Chondrocyte (in vitro differentiated cells): ENCODE measurements around the gene PLA1A. TPM values are rescaled to one million over a fixed set of nuclear protein-coding genes. Genes with fewer than 3 reads are reported as not detected.

Source experiments
- DNase-seq: peaks from one replicate; pipeline ENCODE4 v3.0.0; 2021; ENCODE audit warnings: mixed read lengths, low spot score
- H3K27ac Mint-ChIP-seq: one replicate; pipeline ENCODE4 v1.8.0; 2021; ENCODE audit warnings: mild to moderate bottlenecking, moderate library complexity, mixed read lengths; ENCODE audit not compliant: unreplicated experiment
- H3K27me3 Mint-ChIP-seq: 2 replicates; pipeline ENCODE4 v1.8.0; 2021; ENCODE audit warnings: low read depth, mixed read lengths
- H3K36me3 Mint-ChIP-seq: 2 replicates; pipeline ENCODE4 v1.8.0; 2021; ENCODE audit warnings: low read depth, mixed read lengths
- H3K4me1 Mint-ChIP-seq: 2 replicates; pipeline ENCODE4 v1.8.0; 2021; ENCODE audit warnings: low read depth, mild to moderate bottlenecking, mixed read lengths
- H3K4me3 Mint-ChIP-seq: one replicate; pipeline ENCODE4 v1.8.0; 2021; ENCODE audit warnings: mild to moderate bottlenecking, moderate library complexity, mixed read lengths; ENCODE audit not compliant: unreplicated experiment
- H3K9me3 Mint-ChIP-seq: 2 replicates; pipeline ENCODE4 v1.8.0; 2021; ENCODE audit warnings: low read depth, mixed read lengths
- CTCF ChIP-seq: fragments of 200-600 bp; sonication (generic); IDR thresholded peaks from 2 replicates; pipeline ENCODE4 v1.5.0; 2021; ENCODE audit warnings: antibody characterized with exemption, mild to moderate bottlenecking, moderate library complexity
- total RNA-seq: library from RNA; stranded (reverse); gene quantifications from 3 replicates; pipeline ENCODE4 v1.2.1, GENCODE V29; 2021

PLA1A gene
- total RNA-seq, 1 donor from 2014 or later, result 0.55 TPM

GRCh38 chr3:119642746-119643473 lies 45.2 kb downstream of the PLA1A start:
- H3K36me3 Mint-ChIP-seq, result peaks cover 6% of the 10 kb centered on the region
- H3K27me3 Mint-ChIP-seq, result no peaks in the 10 kb centered on the region
- H3K4me1 Mint-ChIP-seq, result peaks cover 20% of the 10 kb centered on the region
- no peak overlapping the region for H3K4me3 Mint-ChIP-seq
- no peak overlapping the region for H3K27ac Mint-ChIP-seq
- TF ChIP-seq CTCF, result no peak
- no peak for DNase-seq
- H3K9me3 Mint-ChIP-seq, result peaks cover 4% of the 10 kb centered on the region

- Mint-ChIP-seq H3K4me1 (peaks cover 14% of the 10 kb centered on the region), H3K4me3 (no peak overlapping the region), H3K36me3 (peaks cover 6% of the 10 kb centered on the region), H3K27ac (no peak overlapping the region), H3K27me3 (no peaks in the 10 kb centered on the region), H3K9me3 (peaks cover 4% of the 10 kb centered on the region)
- no peak for TF ChIP-seq CTCF
- DNase-seq, result no peak
These were observed 45.8 kb downstream of the PLA1A start for GRCh38 chr3:119643528-119643927.

- Mint-ChIP-seq H3K27me3 (no peaks in the 10 kb centered on the region), H3K36me3 (peaks cover 6% of the 10 kb centered on the region), H3K27ac (no peak overlapping the region), H3K4me1 (peaks cover 8% of the 10 kb centered on the region), H3K4me3 (no peak overlapping the region), H3K9me3 (peaks cover 4% of the 10 kb centered on the region)
- DNase-seq, result no peak
- no peak for TF ChIP-seq CTCF
These were observed 46.8 kb downstream of the PLA1A start for GRCh38 chr3:119644481-119644880.

GRCh38 chr3:119645813-119646212 lies 48.1 kb downstream of the PLA1A start:
- H3K27me3 Mint-ChIP-seq, result no peaks in the 10 kb centered on the region
- no peak overlapping the region for H3K27ac Mint-ChIP-seq
- peaks cover 4% of the 10 kb centered on the region for H3K9me3 Mint-ChIP-seq
- H3K36me3 Mint-ChIP-seq, result peaks cover 6% of the 10 kb centered on the region
- peaks cover 8% of the 10 kb centered on the region for H3K4me1 Mint-ChIP-seq
- DNase-seq, result no peak
- TF ChIP-seq CTCF, result no peak
- no peak overlapping the region for H3K4me3 Mint-ChIP-seq

- peaks cover 6% of the 10 kb centered on the region for H3K36me3 Mint-ChIP-seq
- no peak for DNase-seq
- peaks cover 8% of the 10 kb centered on the region for H3K4me1 Mint-ChIP-seq
- H3K27ac Mint-ChIP-seq, result no peak overlapping the region
- TF ChIP-seq CTCF, result no peak
- H3K9me3 Mint-ChIP-seq, result no peaks in the 10 kb centered on the region
- H3K27me3 Mint-ChIP-seq, result no peaks in the 10 kb centered on the region
- no peak overlapping the region for H3K4me3 Mint-ChIP-seq
These were observed 49.5 kb downstream of the PLA1A start for GRCh38 chr3:119647171-119647570.
